ENCODE results near the gene ERFE. TPM values are rescaled to one million over a fixed set of nuclear protein-coding genes. Genes with fewer than 3 reads are reported as not detected.

The ERFE gene
- total RNA-seq, 1 experiment from 2014 or later, result 10.3 TPM

DNA sequence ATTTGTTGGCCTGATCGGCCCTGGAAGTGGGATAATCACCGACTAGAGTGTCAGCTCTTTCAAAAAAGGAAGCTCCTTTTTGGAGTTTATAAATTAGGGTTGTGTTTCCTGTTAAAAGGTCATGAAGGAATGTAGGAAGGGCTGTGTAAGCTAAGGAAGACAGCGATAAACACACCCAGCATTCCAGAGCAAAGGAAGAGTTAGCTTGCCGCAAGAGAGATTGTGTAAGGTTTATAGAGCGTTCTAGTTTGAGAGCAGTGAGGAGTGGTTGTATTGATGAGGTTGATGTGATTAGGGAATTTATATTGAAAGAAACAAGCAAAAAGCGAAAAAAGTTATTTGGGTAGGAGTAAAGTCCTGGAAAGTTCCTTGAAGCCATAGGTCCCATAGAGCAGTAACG is 48.2 kb downstream of the ERFE start:
- Histone ChIP-seq H3K27ac (ENCODE audit: low read length) (no peak overlapping the region), H3K4me3 (ENCODE audit: low read depth in 2 of 2, low read length in 2 of 2) (no peak overlapping the region), H3K9me3 (ENCODE audit: control insufficient read depth, insufficient read depth, low read depth, low read length) (no peaks in the 10 kb centered on the region), H3K36me3 (ENCODE audit: control insufficient read depth, insufficient read depth, low read length) (no peaks in the 10 kb centered on the region), H3K27me3 (ENCODE audit: control insufficient read depth, insufficient read depth, low read length) (peaks cover 3% of the 10 kb centered on the region; the same call in 1 of the 2 replicates), H3K4me1 (ENCODE audit: control insufficient read depth, insufficient read depth, low read length) (peaks cover 4% of the 10 kb centered on the region)
- in situ Hi-C loops (cut with HindIII; ENCODE audit: low pct_unique_long_range_greater_than_20kb, low sequenced_read_pairs) (no loop called here), intact Hi-C loops (cut with micrococcal nuclease; ENCODE audit: unreplicated experiment) (no loop called here)
- ATAC-seq, result no peak
- TF ChIP-seq, protein P1, sequence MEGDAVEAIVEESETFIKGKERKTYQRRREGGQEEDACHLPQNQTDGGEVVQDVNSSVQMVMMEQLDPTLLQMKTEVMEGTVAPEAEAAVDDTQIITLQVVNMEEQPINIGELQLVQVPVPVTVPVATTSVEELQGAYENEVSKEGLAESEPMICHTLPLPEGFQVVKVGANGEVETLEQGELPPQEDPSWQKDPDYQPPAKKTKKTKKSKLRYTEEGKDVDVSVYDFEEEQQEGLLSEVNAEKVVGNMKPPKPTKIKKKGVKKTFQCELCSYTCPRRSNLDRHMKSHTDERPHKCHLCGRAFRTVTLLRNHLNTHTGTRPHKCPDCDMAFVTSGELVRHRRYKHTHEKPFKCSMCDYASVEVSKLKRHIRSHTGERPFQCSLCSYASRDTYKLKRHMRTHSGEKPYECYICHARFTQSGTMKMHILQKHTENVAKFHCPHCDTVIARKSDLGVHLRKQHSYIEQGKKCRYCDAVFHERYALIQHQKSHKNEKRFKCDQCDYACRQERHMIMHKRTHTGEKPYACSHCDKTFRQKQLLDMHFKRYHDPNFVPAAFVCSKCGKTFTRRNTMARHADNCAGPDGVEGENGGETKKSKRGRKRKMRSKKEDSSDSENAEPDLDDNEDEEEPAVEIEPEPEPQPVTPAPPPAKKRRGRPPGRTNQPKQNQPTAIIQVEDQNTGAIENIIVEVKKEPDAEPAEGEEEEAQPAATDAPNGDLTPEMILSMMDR (IDR thresholded peaks at IDR 0.05), result no peak
- TF ChIP-seq TCF7L2 (IDR thresholded peaks at IDR 0.05; ENCODE audit: low read depth, low read length) (no peak), SIN3A (IDR thresholded peaks at IDR 0.05; ENCODE audit: borderline replicate concordance, insufficient read depth, low read depth, low read length) (no peak)
- TF ChIP-seq, protein P2, sequence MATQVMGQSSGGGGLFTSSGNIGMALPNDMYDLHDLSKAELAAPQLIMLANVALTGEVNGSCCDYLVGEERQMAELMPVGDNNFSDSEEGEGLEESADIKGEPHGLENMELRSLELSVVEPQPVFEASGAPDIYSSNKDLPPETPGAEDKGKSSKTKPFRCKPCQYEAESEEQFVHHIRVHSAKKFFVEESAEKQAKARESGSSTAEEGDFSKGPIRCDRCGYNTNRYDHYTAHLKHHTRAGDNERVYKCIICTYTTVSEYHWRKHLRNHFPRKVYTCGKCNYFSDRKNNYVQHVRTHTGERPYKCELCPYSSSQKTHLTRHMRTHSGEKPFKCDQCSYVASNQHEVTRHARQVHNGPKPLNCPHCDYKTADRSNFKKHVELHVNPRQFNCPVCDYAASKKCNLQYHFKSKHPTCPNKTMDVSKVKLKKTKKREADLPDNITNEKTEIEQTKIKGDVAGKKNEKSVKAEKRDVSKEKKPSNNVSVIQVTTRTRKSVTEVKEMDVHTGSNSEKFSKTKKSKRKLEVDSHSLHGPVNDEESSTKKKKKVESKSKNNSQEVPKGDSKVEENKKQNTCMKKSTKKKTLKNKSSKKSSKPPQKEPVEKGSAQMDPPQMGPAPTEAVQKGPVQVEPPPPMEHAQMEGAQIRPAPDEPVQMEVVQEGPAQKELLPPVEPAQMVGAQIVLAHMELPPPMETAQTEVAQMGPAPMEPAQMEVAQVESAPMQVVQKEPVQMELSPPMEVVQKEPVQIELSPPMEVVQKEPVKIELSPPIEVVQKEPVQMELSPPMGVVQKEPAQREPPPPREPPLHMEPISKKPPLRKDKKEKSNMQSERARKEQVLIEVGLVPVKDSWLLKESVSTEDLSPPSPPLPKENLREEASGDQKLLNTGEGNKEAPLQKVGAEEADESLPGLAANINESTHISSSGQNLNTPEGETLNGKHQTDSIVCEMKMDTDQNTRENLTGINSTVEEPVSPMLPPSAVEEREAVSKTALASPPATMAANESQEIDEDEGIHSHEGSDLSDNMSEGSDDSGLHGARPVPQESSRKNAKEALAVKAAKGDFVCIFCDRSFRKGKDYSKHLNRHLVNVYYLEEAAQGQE (IDR thresholded peaks at IDR 0.05; ENCODE audit: insufficient read depth in 1 of 2, low read depth in 2 of 2, low read length in 1 of 2), result no peak
- CTCF ChIA-PET, result interaction anchor here (0.5 kb wide), 1 partner anchor 81 kb away, joined by 3 read pairs; no protein-coding TSS in a partner anchor
- no peak for DNase-seq (ENCODE audit: low read depth, low spot score)
- no TSS peak for BruUV-seq (replicated peaks)
- POLR2A ChIA-PET, result no interaction called here

DNA sequence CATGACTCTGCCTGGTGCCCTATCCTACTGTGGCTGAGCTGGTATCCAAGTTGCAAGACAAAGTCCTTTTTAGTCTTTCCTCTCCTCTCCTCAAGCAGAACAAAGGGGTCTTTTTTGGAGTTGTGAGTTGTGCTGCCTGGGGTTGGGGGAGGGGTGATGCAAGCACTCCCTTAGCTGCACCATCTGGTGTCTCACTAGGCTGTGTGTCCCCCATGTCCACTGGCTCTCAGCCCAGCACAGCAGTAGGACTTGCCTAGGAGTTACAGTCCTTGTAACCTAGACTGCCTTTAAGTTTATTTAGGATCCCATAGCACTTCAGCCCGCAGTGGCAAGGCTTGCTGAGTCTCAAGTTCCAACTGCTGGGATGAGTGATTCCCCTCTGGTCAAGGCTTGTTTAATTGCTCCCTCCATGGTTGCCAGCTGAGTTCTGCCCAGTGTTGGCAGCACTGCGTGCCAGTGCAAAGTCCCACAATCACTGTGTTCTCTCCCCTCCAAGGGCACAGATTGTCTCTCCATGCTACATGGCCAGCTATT is 57.9 kb downstream of the ERFE start:
- no peak for DNase-seq (ENCODE audit: low read depth, low spot score)
- Histone ChIP-seq H3K9me3 (ENCODE audit: control insufficient read depth, insufficient read depth, low read depth, low read length) (no peaks in the 10 kb centered on the region), H3K4me3 (ENCODE audit: low read depth in 2 of 2, low read length in 2 of 2) (no peak overlapping the region), H3K27ac (ENCODE audit: low read length) (no peak overlapping the region), H3K36me3 (ENCODE audit: control insufficient read depth, insufficient read depth, low read length) (no peaks in the 10 kb centered on the region), H3K4me1 (ENCODE audit: control insufficient read depth, insufficient read depth, low read length) (0 out of 2 replicates have a peak, but pooled peaks cover 4% of the 10 kb centered on the region), H3K27me3 (ENCODE audit: control insufficient read depth, insufficient read depth, low read length) (peaks cover 3% of the 10 kb centered on the region; the same call in 1 of the 2 replicates)
- no peak for ATAC-seq
- TF ChIP-seq SIN3A (IDR thresholded peaks at IDR 0.05; ENCODE audit: borderline replicate concordance, insufficient read depth, low read depth, low read length) (no peak), POLR2AphosphoS5 (IDR thresholded peaks at IDR 0.05; ENCODE audit: low read depth, low read length) (no peak), TCF7L2 (IDR thresholded peaks at IDR 0.05; ENCODE audit: low read depth, low read length) (no peak)
- TF ChIP-seq, protein P1 (IDR thresholded peaks at IDR 0.05), result no peak
- TF ChIP-seq, protein P2 (IDR thresholded peaks at IDR 0.05; ENCODE audit: insufficient read depth in 1 of 2, low read depth in 2 of 2, low read length in 1 of 2), result no peak
- in situ Hi-C loops (cut with HindIII; ENCODE audit: low pct_unique_long_range_greater_than_20kb, low sequenced_read_pairs) (no loop called here), intact Hi-C loops (cut with micrococcal nuclease; ENCODE audit: unreplicated experiment) (no loop called here)
- CTCF ChIA-PET, result no interaction called here
- POLR2A ChIA-PET, result no interaction called here
- BruUV-seq (replicated peaks), result no TSS peak
